Placental epithelial cell (primary cell): ENCODE measurements around the gene GSTM3. TPM values are rescaled to one million over a fixed set of nuclear protein-coding genes. Genes with fewer than 3 reads are reported as not detected.

ENCODE experiments used
- total RNA-seq: library from RNA; depleted of rRNA; stranded (reverse); fragments of >200 nt; gene quantifications from 2 replicates; pipeline ENCODE4 v1.2.3, GENCODE V29; 2012

The GSTM3 gene
- total RNA-seq: 17.9 and 37.3 TPM in 2 replicates

DNA sequence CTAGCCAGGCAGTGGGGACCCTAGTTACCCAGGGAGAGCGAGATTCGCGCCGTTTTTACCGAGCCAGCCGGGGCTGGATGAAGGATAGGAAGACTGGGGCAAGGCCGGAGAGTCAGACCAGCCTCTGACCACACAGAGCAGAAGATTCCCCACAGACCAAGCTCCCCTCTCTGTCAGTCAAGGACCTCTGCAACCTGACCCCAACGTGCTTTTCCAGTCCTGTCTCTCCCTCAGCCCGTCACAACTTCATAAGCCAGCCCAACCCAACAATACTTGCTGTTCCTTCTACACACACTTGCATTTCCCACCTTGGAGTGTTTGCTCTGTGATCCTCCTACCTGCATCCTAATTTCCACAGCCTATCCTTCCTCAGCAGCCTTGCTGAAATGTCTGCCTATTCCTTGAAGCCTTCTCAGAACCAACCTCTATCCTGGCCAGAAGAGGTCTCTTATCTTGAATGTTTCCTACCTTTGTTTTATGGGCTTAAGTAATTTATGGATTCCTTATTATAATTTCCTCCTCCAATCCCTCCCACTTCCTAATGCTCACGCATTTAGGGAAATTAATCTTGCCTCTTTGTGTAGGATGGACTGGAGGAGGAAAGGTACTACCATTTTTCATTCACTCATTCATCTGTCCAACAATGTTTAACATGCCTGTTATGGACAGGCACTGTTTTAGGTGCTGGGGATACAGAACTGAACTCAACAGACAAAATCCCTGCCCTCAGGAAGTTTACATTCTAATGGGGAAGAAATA is at the start of gene GSTM3:
GSTM3 (minus strand) TSS at position 424 of the 759 bp plus-strand sequence. CDS start 751 bp downstream, outside the sequence.

DNA sequence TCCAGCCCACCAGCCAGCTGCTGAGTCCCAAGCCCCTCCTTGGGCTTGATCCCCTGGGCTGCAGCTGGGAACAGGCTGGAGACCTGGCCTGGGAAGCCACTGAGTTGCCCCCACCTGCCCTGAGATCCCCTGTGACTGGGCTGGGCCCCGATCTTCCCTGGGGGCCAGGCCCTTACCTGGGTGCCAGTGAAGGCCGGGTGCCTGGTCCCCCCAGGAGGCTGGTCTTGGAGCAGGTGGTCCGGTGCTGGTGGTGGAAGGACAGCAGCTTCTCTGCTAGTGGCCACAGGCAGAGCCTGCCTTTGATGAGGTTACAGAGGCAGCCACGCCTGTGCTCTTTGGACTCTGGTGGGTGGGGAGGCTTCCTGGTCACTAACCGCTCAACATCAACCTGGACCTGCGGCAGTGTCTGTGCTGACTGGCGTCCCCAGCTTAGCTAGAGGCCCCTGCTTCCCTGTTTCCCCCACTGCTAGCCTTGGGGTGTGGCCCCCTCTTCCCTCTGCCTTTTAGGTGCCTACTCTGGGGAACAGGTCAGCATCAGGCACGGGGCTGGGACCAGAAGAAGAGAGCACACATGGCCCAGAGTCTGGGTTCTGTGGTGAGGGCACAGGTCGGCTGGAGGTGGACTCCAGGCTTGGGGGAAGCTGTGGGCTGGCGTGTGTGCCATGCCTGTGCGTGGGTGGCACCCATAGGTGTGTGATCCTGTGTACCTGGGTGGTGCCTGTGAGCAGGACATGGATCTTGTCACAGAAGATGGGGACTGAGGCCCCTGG is 23.0 kb upstream of the GSTM3 start, which contains the start of gene EPS8L3:
EPS8L3 (minus strand) TSS at position 278 of the 770 bp plus-strand sequence. CDS start 2,174 bp downstream, outside the sequence.

DNA sequence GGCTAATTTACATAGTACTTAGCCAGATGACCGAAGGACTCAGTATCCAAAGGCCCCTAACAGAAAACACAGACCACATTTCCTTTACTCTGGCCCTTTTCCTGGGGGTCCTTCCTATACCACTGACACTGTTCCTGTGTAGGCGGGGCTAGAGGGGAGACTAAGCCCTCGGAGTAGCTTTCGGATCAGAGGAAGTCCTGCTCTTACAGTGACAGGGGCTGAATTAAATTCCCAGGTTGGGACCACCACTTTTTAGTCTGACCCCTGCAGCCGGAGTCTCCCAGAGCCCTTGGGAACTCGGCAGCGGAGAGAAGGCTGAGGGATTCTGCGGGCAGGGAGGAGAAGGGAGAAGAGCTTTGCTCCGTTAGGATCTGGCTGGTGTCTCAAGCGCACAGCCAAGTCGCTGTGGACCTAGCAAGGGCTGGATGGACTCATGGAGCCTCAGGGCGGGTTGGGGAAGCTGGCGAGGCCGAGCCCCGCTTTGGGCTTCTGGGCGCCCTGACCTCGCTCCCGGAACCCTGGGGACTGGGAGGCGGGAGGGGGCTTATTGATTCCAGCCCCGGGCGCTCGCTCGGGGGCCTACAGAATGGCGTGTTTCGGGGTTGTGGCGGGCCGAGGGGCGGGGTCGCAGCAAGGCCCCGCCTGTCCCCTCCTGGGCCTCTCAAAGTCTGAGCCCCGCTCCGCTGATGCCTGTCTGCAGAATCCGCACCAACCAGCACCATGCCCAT is 29.1 kb downstream of the GSTM3 start, which contains the start of gene GSTM5:
GSTM5 (plus strand) TSS at position 659 of the 728 bp plus-strand sequence; CDS start at position 721, 62 bp downstream.

DNA sequence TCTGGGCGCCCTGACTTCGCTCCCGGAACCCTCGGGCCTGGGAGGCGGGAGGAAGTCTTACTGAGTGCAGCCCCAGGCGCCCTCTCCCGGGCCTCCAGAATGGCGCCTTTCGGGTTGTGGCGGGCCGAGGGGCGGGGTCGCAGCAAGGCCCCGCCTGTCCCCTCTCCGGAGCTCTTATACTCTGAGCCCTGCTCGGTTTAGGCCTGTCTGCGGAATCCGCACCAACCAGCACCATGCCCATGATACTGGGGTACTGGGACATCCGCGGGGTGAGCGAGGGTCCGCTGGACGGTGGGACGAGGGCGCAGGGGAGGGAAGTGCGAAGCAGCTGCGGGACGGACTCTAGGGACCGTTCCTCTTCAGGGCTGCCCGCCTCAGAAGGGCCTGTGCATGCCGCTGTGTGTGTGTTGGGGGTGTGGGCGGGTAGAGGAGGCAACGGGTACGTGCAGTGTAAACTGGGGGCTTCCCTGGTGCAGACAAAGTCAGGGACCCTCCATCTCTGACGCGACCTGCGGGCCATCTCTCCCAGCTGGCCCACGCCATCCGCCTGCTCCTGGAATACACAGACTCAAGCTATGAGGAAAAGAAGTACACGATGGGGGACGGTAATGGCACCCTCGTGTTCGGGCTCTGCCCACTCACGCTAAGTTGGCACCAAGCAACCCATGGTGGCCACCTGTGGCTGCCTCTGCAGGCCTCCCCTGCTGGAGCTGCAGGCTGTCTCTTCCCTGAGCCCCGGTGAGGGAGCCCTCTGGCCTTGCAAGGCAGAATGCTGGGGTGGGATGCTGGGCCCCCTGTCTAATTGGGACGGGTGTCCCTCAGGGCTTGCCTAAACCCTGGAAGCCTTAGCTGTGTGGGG is 53.0 kb downstream of the GSTM3 start, which contains the start of gene GSTM1:
GSTM1 (plus strand) TSS at position 177 of the 859 bp plus-strand sequence; CDS start at position 234, 57 bp downstream.

Other genes starting within 250 kb of the GSTM3 start
- 8.6 and 12.6 TPM in 2 replicates for gene CYB561D1, start 246.9 kb downstream of the GSTM3 start, total RNA-seq
- gene AMIGO1, start 231.3 kb downstream of the GSTM3 start, total RNA-seq: 0.65 and 0.79 TPM in 2 replicates
- gene GPR61, start 201.2 kb downstream of the GSTM3 start, total RNA-seq: 0.43 TPM in 1 of 2 replicates, not detected in the other
- gene GNAI3, start 192.4 kb downstream of the GSTM3 start, total RNA-seq: 11.8 and 14.5 TPM in 2 replicates
- 0.11 and 0.39 TPM in 2 replicates for gene GNAT2, start 121.4 kb downstream of the GSTM3 start, total RNA-seq
- 75.0 and 87.1 TPM in 2 replicates for gene AMPD2, start 121.2 kb downstream of the GSTM3 start, total RNA-seq
- 4.0 and 5.5 TPM in 2 replicates for gene GSTM4, start 84.9 kb downstream of the GSTM3 start, total RNA-seq
- 9.9 and 29.8 TPM in 2 replicates for gene GSTM2, start 73.0 kb downstream of the GSTM3 start, total RNA-seq
- not detected in 2 replicates for gene GSTM1, start 53.2 kb downstream of the GSTM3 start, total RNA-seq
- gene GSTM5, start 28.8 kb downstream of the GSTM3 start, total RNA-seq: under 0.01 TPM in 1 of 2 replicates, not detected in the other
- gene EPS8L3, start 22.9 kb upstream of the GSTM3 start, total RNA-seq: not detected in 2 replicates
- gene CSF1, start 169.8 kb upstream of the GSTM3 start, total RNA-seq: 4.3 and 5.5 TPM in 2 replicates
- 37.6 and 45.9 TPM in 2 replicates for gene AHCYL1, start 243.7 kb upstream of the GSTM3 start, total RNA-seq